Epithelial cell of prostate (primary cell): ENCODE data around the gene MRPL1.
"Not testable (repeated sequence)": the region's sequence is repeated elsewhere in the genome, so short reads cannot be mapped to it uniquely, and the experiment has no call there.

Experiments
- DNase-seq: peaks from one replicate; pipeline ENCODE4 v3.0.0-alpha.2; 2011; ENCODE audit warnings: low read depth, low spot score
- H3K27ac ChIP-seq: fragments of 450-650 bp; 2 replicates; pipeline ENCODE4 v1.5.1; 2017; ENCODE audit warnings: mild to moderate bottlenecking

MRPL1 gene

DNA sequence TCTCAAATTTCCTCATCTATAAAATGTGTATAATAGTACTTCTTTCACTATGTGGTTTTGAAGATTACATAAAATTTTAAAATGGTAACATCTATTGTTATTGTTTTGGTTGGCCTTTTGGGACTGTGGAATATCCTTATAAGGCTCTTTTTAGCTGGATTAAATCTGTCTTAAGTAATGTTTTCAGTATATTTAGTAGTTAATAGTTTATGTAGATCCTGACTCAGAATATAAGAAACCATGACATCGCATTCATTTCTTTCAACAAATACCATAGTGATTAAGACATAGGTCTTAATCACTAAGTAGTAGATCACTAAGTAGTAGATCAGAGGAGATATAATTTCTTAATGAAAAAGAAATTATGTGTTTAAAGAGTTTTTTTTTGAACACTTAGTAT, 48.5 kb downstream of the MRPL1 start:
- no peak for DNase-seq
- H3K27ac ChIP-seq: no peak overlapping the region

GRCh38 chr4:77911842-77912450, 49.3 kb downstream of the MRPL1 start:
- no peak for DNase-seq
- H3K27ac ChIP-seq: no peak overlapping the region

DNA sequence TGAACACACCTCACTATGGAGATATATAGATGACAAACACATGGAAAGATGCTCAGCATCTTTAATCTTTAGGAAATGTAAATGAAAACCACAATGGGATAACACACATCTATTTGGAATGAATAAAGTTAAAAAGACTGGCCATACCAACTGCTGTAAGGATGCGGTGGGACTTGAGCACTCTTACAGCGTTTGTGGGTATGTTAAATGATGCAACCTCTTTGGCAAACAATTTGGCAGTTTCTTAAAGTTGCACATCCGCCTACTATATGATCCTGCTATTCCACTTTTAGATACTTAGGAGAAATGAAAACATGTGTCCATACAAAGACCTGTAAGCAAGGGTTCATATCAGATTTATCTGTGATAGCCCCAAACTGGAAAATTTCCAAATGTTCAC, 50.7 kb downstream of the MRPL1 start:
- DNase-seq: no peak
- no peak overlapping the region for H3K27ac ChIP-seq

GRCh38 chr4:77917075-77917474, 54.4 kb downstream of the MRPL1 start:
- H3K27ac ChIP-seq: no peak overlapping the region
- DNase-seq: no peak

DNA sequence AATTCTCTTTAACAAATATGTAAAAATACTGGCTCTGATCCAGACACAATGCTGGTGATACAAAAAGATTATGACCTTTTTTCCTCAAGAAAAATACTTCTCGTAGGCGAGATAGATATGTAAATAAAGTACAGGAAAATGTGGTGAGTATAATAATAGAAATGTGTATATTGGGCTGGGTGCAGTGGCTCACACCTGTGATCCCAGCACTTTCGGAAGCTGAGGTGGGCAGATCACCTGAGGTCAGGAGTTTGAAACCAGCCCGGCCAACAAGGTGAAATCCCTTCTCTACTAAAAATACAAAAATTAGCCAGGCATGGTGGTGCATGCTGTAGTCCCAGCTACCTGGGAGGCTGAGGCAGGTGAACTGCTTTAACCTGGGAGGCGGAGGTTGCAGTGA, 55.0 kb downstream of the MRPL1 start:
- DNase-seq: no peak

DNA sequence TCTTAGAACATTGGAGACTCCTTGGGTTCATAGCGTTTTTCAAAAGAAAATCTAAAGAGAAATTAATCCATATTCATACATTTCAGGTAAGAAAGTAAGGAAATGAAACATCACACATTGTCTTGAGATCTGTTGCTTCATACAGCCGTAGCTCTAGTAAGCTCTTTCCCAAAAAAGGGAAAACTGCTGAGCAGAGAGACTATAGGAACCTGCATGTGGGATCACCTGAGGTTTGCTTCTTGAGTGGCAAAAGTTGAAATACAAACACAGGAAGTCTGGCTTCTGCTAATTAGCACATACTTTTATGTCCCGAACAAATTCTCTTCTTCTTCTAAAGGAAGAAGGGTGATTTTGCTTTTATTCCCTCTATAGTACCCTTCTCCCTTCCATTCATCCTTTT, 57.7 kb downstream of the MRPL1 start:
- no peak for DNase-seq
- H3K27ac ChIP-seq: peak overlapping the region; percentile 65

More for the DNA sequence above, 55.0 kb downstream of the MRPL1 start:
- no peak overlapping the region for H3K27ac ChIP-seq

- peak; percentile 49 for DNase-seq
- H3K27ac ChIP-seq: peak overlapping the region; percentile 65
Measured at GRCh38 chr4:77921701-77922100, 59.1 kb downstream of the MRPL1 start.

DNA sequence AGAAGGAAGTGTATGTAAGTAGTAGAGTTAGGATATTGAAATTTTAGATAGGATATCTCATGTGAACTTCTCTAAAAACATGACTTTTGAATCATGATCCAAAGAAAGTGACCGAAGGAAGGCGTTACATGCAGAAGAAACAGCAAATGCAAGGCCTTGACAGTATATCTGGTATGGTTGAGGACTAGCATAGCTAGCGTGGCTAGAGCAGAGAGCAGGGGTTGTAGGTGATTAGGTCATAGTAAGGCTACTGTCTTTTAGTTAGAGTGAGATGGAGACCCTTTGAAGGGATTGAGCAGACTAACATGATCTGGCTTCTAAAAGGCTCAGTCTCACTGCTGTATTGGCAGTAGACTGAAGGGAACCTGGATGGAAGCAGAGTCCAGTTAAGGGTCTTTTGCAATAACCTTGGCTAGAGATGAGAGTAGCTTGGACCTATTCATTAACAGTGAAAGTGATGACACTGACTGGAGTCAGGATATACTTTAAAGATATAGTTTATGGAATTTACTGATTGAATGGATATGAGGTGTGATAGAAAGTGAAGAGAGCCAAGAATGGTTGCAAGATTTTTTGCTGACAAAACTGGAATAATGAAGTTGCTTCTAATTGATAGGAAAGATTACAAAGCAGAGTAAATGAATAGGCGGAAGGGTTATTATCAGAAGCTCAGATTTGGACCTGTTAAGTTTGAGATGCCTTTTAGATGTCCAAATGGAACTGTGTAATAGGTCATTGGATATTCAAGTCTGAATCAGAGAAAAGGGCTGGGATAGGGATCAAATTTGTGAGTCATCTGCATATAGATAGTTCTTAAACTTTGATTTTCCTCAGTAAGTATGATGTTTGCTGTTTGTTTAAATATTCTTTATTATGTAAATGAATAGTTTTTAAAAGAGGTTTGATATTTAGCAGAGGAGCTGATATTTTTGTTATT, 59.8 kb downstream of the MRPL1 start:
- peak overlapping the region; percentile 65 for H3K27ac ChIP-seq
- DNase-seq: no peak

- H3K27ac ChIP-seq: peak overlapping the region; percentile 22
Measured at GRCh38 chr4:77927991-77928925, 65.6 kb downstream of the MRPL1 start.

GRCh38 chr4:77930154-77930639, 67.6 kb downstream of the MRPL1 start:
- no peak for DNase-seq
- H3K27ac ChIP-seq: no peak overlapping the region

More at GRCh38 chr4:77927991-77928925, 65.6 kb downstream of the MRPL1 start:
- peak; percentile 66 for DNase-seq

DNA sequence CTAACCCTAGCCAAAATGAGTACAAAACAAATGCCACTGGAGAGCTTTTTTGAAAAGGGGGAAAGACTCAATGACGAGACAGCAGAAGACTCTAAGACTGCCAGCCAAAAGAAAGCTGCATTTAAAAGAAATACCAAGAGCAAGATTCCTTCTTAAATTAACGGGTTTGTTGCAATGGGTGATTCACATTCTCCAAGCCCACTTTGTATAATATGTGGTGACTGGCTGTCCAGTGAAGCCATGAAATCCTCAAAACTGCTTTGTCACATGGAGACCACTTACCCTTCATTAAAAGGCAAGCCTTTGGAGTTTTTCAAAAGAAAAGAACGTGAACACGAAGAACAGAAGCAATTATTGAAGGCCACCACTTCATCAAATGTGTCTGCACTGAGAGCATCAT, 68.2 kb downstream of the MRPL1 start:
- DNase-seq: no peak
- no peak overlapping the region for H3K27ac ChIP-seq

DNA sequence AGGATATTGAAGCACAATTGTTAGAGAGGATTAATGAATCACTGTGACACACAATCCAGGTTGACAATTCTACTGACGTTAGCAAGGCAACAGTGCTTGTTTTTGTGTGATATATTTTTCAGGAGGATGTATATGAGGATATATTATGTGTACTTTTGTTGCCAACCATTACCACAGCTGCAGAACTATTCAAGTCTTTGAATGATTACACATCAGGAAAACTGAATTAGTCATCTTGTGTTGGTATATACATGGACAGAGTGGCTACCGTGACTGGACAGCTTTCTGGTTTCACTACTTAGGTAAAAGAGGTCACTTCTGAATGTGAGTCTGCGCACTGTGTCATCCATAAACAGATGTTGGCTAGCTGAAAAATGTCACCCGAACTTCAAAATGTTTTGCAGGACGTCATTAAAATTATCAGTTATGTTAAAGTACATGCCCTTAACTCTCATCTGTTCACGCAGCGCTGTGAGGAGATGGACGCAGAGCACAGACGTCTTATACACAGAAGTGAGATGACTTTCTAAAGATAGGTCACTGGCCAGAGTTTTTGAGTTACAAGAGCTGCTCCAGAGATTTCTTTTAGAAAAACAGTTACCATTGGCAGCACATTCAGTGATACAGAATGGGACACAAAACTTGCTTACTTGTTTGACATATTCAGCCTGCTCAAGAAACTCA, 69.0 kb downstream of the MRPL1 start:
- no peak overlapping the region for H3K27ac ChIP-seq
- DNase-seq: peak; percentile 41

DNA sequence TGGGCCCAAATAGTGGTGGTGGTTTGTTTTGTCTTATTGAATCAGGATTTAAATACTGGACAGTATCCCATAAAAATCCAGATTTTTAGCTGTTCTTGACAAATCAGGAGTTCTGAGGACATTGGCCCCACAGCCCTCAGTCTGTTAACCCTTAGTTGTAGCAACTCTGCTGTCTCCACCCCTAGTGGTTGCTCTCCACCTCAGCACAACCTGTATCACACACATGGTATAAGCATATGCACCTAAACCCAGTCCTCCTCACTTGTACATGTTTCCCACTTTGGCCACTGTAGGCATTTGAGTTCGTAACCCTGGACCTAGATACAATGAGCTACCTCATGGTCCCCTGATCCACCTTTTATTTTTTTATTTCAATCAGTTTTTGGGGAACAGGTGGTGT, 75.9 kb downstream of the MRPL1 start:
- DNase-seq: no peak
- H3K27ac ChIP-seq: no peak overlapping the region

GRCh38 chr4:77945929-77946328, 83.3 kb downstream of the MRPL1 start:
- not testable (repeated sequence) for DNase-seq, H3K27ac ChIP-seq

DNA sequence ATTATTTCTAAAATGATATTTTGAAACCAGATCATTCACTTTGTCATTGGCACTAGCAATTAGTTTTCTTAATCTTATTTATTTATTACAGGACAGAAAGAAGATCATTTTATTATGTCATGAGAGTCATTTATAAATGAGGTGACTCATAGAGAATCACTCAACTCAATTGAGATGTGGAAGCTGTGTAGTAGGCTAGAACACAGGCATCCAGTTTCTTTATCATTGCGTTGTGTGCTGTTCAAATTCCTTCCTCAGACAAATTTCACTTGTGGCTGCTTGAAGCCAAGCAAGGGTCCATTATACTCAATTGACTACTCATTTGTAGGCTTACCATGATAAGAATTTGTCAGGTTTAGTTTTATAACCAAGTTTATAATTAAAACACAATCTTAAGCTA, 87.6 kb downstream of the MRPL1 start:
- no peak overlapping the region for H3K27ac ChIP-seq

GRCh38 chr4:77952457-77952856, 89.8 kb downstream of the MRPL1 start:
- no peak for DNase-seq
- no peak overlapping the region for H3K27ac ChIP-seq

More for the DNA sequence above, 87.6 kb downstream of the MRPL1 start:
- DNase-seq: no peak

DNA sequence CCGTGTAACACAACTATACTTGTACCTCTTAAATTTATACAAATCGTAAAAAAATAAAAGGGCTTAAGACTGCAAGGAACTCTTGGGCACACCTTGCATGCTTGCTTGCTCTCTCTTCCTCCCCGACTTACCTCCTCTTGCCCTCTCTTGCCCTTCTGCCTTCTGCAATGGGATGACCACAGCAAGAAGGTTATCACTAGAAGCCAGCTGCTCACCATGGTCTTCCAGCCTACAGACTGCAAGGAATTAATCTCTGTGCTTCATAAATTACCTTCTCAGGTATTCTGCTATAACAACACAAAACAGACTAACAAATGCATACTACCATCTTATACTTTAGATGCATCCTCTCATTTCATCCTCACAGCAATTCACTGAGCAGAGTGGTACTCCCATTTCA, 92.1 kb downstream of the MRPL1 start:
- H3K27ac ChIP-seq: no peak overlapping the region
- no peak for DNase-seq

GRCh38 chr4:77956917-77957316, 94.3 kb downstream of the MRPL1 start:
- no peak overlapping the region for H3K27ac ChIP-seq
- DNase-seq: no peak

DNA sequence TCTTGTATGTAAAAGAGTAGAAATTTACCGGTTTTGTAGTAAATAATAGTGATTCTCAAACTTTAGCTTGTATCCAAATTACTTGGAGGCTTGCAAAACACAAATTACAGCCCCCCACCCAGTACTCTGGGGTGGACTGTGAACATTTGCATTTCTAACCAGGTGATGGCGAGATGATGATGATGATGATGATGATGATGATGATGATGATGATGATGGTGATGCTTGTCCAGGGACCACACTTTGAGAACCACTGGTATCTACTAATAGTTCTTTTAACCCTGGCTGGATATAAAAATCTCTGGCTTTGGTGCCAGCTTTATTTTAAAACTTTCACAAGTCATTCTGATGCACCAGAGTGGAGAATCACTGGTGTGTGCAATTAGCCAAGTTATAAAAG, 96.3 kb downstream of the MRPL1 start:
- DNase-seq: no peak
- no peak overlapping the region for H3K27ac ChIP-seq
